ENCODE data around the gene ZDHHC22.

ZDHHC22 gene

GRCh38 chr14:77083082-77083481 is 58.5 kb downstream of the ZDHHC22 start:
- H3K27ac ChIP-seq = no peak overlapping the region
- no peaks in the 10 kb centered on the region for H3K36me3 ChIP-seq (replicated peaks)
- H3K27me3 ChIP-seq (replicated peaks) = no peaks in the 10 kb centered on the region
- in situ Hi-C loops (cut with HindIII; ENCODE audit: low pct_ligation_motif_present, low sequenced_read_pairs) = no loop called here
- H3K4me3 ChIP-seq (ENCODE audit: low read depth, low read length) = no peak overlapping the region
- TF ChIP-seq CTCF (IDR thresholded peaks at IDR 0.05; ENCODE audit: low read depth, low read length, missing control alignments) = no peak
- no peak for DNase-seq

- Histone ChIP-seq H3K27ac (no peak overlapping the region), H3K27me3 (replicated peaks) (no peaks in the 10 kb centered on the region), H3K4me3 (ENCODE audit: low read depth, low read length) (no peak overlapping the region), H3K36me3 (replicated peaks) (no peaks in the 10 kb centered on the region)
- DNase-seq = no peak
- TF ChIP-seq CTCF (IDR thresholded peaks at IDR 0.05; ENCODE audit: low read depth, low read length, missing control alignments) = no peak
- in situ Hi-C loops (cut with HindIII; ENCODE audit: low pct_ligation_motif_present, low sequenced_read_pairs) = no loop called here
Observed at GRCh38 chr14:77082356-77082755, 59.2 kb downstream of the ZDHHC22 start.

Measured in brain microvascular endothelial cell (primary cell).